PC-3 (cell line): ENCODE data around the gene KIAA1614. TPM values are rescaled to one million over a fixed set of nuclear protein-coding genes. Genes with fewer than 3 reads are reported as not detected.

ENCODE experiments used
- ATAC-seq: fragments of 200-7000 bp; cut with Tn5 transposase; 2 replicates; pipeline ENCODE4 v1.9.1; 2020; ENCODE audit warnings: mild to moderate bottlenecking, moderate library complexity
- BruUV-seq: library from RNA; stranded (reverse); fragments of 400-500 nt; replicated peaks from 2 replicates; lab custom pipeline; 2021; lab: Mats Ljungman, UMichigan
- CTCF ChIA-PET: fragments of 300-600 bp; sonication (Branson Sonifier 250); formaldehyde crosslinking; loops from one replicate; lab custom pipeline; 2022; ENCODE audit warnings: antibody characterized with exemption; lab: Charles Lee
- POLR2A ChIA-PET: fragments of 300-600 bp; sonication (Branson Sonifier 250); formaldehyde crosslinking; loops from one replicate; lab custom pipeline; 2022; ENCODE audit warnings: antibody characterized with exemption; ENCODE audit not compliant: unreplicated experiment; lab: Charles Lee
- DNase-seq: peaks from one replicate; pipeline ENCODE4 v3.0.0-alpha.2; 2015
- H2AFZ ChIP-seq: fragments of 300-600 bp; sonication (generic); 2 replicates; pipeline ENCODE4 v1.6.0; 2016; ENCODE audit warnings: antibody characterized with exemption, low read length
- H3F3A ChIP-seq: fragments of 300-600 bp; sonication (generic); one replicate; pipeline ENCODE4 v1.6.0; 2017; ENCODE audit warnings: antibody characterized with exemption, low read length, control low read depth, mild to moderate bottlenecking; ENCODE audit not compliant: unreplicated experiment
- H3K27ac ChIP-seq: fragments of 300-600 bp; sonication (generic); 2 replicates; pipeline ENCODE4 v1.5.1; 2016; ENCODE audit warnings: mild to moderate bottlenecking, low read length
- H3K27me3 ChIP-seq: fragments of 300-600 bp; sonication (generic); 2 replicates; pipeline ENCODE4 v1.6.1; 2016; ENCODE audit warnings: low read length, mixed read lengths
- H3K36me3 ChIP-seq: fragments of 300-600 bp; sonication (generic); 2 replicates; pipeline ENCODE4 v1.6.1; 2016; ENCODE audit warnings: low read depth, mixed run types, low read length, mixed read lengths
- H3K4me1 ChIP-seq: fragments of 300-600 bp; sonication (generic); 2 replicates; pipeline ENCODE4 v1.5.1; 2016; ENCODE audit warnings: low read length; ENCODE audit not compliant: insufficient read depth
- H3K4me2 ChIP-seq: fragments of 300-600 bp; sonication (generic); 2 replicates; pipeline ENCODE4 v1.6.0; 2016; ENCODE audit warnings: low read length
- H3K4me3 ChIP-seq: fragments of 300-600 bp; sonication (generic); 2 replicates; pipeline ENCODE4 v1.5.1; 2016; ENCODE audit warnings: mild to moderate bottlenecking, low read length, mixed read lengths
- H3K79me2 ChIP-seq: fragments of 300-600 bp; sonication (generic); 2 replicates; pipeline ENCODE4 v1.6.1; 2017; ENCODE audit warnings: low read length, mixed read lengths
- H3K9ac ChIP-seq: fragments of 300-600 bp; sonication (generic); 2 replicates; pipeline ENCODE4 v1.6.0; 2016; ENCODE audit warnings: mild to moderate bottlenecking, low read length
- H3K9me2 ChIP-seq: fragments of 300-600 bp; sonication (generic); replicated peaks from 2 replicates; pipeline ENCODE4 v1.6.1; 2016; ENCODE audit warnings: mixed run types, low read length, mixed read lengths
- H3K9me3 ChIP-seq: fragments of 300-600 bp; sonication (generic); 2 replicates; pipeline ENCODE4 v1.6.1; 2016; ENCODE audit warnings: low read length, mixed read lengths
- H4K20me1 ChIP-seq: fragments of 300-600 bp; sonication (generic); 2 replicates; pipeline ENCODE4 v1.6.1; 2016; ENCODE audit warnings: low read length, mixed read lengths
- CTCF ChIP-seq: fragments of 300-600 bp; sonication (generic); conservative IDR thresholded peaks from 2 replicates; pipeline ENCODE4 v1.5.1; 2017; ENCODE audit warnings: antibody characterized with exemption, low read depth, mild to moderate bottlenecking, low read length
- EZH2 ChIP-seq: fragments of 300-600 bp; sonication (generic); IDR thresholded peaks from one replicate; pipeline ENCODE4 v1.6.1; 2017; ENCODE audit warnings: antibody characterized with exemption, mild to moderate bottlenecking, low read length; ENCODE audit not compliant: unreplicated experiment
- EZH2phosphoT487 ChIP-seq: fragments of 300-600 bp; sonication (generic); IDR thresholded peaks from 2 replicates; pipeline ENCODE4 v1.6.1; 2018; ENCODE audit warnings: mild to moderate bottlenecking, antibody characterized with exemption, low read length, borderline replicate concordance
- intact Hi-C: fragments of 100-400 bp; cut with micrococcal nuclease; formaldehyde crosslinking; loops from 2 replicates; pipeline ENCODE4 v1.9.0; 2023
- total RNA-seq: library from RNA; depleted of rRNA; stranded (reverse); fragments of >200 nt; gene quantifications from 2 replicates; pipeline ENCODE4 v1.2.3, GENCODE V29; 2014

The KIAA1614 gene
- total RNA-seq, 1 experiment from 2014 or later: not detected

- DNase-seq (no peak), ATAC-seq (no peak)
- Histone ChIP-seq H3K9me3 (no peaks in the 10 kb centered on the region), H3K4me2 (no peak overlapping the region), H4K20me1 (no peaks in the 10 kb centered on the region), H3K27ac (no peak overlapping the region), H3K27me3 (no peaks in the 10 kb centered on the region), H2AFZ (no peak overlapping the region), H3K9me2 (no peaks in the 10 kb centered on the region), H3K36me3 (no peaks in the 10 kb centered on the region), H3K4me3 (no peak overlapping the region), H3K4me1 (no peaks in the 10 kb centered on the region), H3K79me2 (no peaks in the 10 kb centered on the region), H3K9ac (no peak overlapping the region), H3F3A (no peaks in the 10 kb centered on the region)
- intact Hi-C loops: no loop called here
- POLR2A ChIA-PET: no interaction called here
- CTCF ChIA-PET: no interaction called here
- no peak for TF ChIP-seq EZH2phosphoT487
- no peak for TF ChIP-seq EZH2
- TF ChIP-seq CTCF: no peak
- BruUV-seq: no TSS peak
Measured at GRCh38 chr1:180909005-180909414, 3.7 kb upstream of the KIAA1614 start.

- no peaks in the 10 kb centered on the region for H3K4me1 ChIP-seq
- no peak overlapping the region for H3K4me2 ChIP-seq
- no peak overlapping the region for H2AFZ ChIP-seq
- no peaks in the 10 kb centered on the region for H3K79me2 ChIP-seq
- H3K9ac ChIP-seq: no peak overlapping the region
- ATAC-seq (no peak), DNase-seq (no peak)
- ChIA-PET POLR2A (no interaction called here), CTCF (no interaction called here)
- intact Hi-C loops: no loop called here
- H3K27ac ChIP-seq: no peak overlapping the region
- no peaks in the 10 kb centered on the region for H3F3A ChIP-seq
- no peaks in the 10 kb centered on the region for H3K27me3 ChIP-seq
- H4K20me1 ChIP-seq: no peaks in the 10 kb centered on the region
- no peaks in the 10 kb centered on the region for H3K9me3 ChIP-seq
- no peak overlapping the region for H3K4me3 ChIP-seq
- H3K36me3 ChIP-seq: no peaks in the 10 kb centered on the region
- no TSS peak for BruUV-seq
- H3K9me2 ChIP-seq: no peaks in the 10 kb centered on the region
- TF ChIP-seq EZH2 (no peak), EZH2phosphoT487 (no peak), CTCF (no peak)
Measured at GRCh38 chr1:180909462-180909976, 3.2 kb upstream of the KIAA1614 start.

- H3K9ac ChIP-seq: no peak overlapping the region
- H3K9me3 ChIP-seq: no peaks in the 10 kb centered on the region
- H3K79me2 ChIP-seq: no peaks in the 10 kb centered on the region
- DNase-seq (no peak), ATAC-seq (no peak)
- POLR2A ChIA-PET: no interaction called here
- no peaks in the 10 kb centered on the region for H4K20me1 ChIP-seq
- CTCF ChIA-PET: no interaction called here
- no peaks in the 10 kb centered on the region for H3K27me3 ChIP-seq
- H3K9me2 ChIP-seq: no peaks in the 10 kb centered on the region
- H3K36me3 ChIP-seq: no peaks in the 10 kb centered on the region
- H3K4me1 ChIP-seq: no peaks in the 10 kb centered on the region
- intact Hi-C loops: no loop called here
- H3K27ac ChIP-seq: no peak overlapping the region
- H3F3A ChIP-seq: no peaks in the 10 kb centered on the region
- H3K4me2 ChIP-seq: no peak overlapping the region
- H2AFZ ChIP-seq: no peak overlapping the region
- BruUV-seq: no TSS peak
- TF ChIP-seq EZH2phosphoT487: no peak
- no peak for TF ChIP-seq CTCF
- TF ChIP-seq EZH2: no peak
- no peak overlapping the region for H3K4me3 ChIP-seq
Measured at GRCh38 chr1:180911640-180912191, 981 bp upstream of the KIAA1614 start.
